HG03103 (cell line): ENCODE results near the gene ABCC1.
"Not testable (repeated sequence)": the region's sequence is repeated elsewhere in the genome, so short reads cannot be mapped to it uniquely, and the experiment has no call there.

Experiments used
- ATAC-seq: cut with Tn5 transposase; IDR thresholded peaks from one replicate; pipeline ENCODE4 v1.9.1; 2021; ENCODE audit warnings: low read depth; ENCODE audit not compliant: unreplicated experiment

ABCC1 gene

DNA sequence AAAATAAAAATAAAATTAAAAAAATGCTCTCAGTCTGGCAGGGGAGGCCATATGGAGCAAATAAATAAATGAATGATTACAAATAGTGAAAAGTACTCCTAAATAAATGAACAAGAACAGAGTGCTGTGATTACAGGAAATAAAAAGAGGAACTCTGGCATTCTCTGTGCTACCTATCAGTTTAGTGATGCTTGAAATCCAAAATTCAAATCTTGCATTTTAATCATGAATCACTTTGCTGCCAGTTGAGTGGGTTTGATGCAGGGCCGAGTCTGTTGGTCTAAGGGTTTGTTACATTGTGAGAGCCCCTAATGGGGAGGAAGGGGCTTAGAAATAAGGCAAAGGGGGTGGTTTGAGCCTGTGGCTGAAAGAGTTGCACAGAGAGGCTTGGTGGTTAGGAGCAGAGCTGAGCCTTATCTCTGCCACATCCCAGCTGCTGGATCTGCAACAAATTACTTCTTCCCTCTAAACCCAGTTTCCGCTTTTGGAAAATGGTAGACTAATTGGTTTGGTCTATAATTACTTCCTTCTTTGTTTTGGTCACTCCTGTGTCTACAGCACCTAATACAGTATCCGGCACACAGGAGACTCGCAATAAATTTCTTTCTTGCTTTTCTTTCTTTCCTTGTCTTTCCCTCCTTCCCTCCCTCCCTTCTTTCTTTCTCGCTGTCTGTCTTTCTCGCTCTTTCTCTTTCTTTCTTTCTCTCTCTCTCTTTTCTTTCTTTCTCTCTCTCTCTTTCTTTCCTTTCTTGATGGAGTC, 6.3 kb upstream of the ABCC1 start:
- ATAC-seq = no peak

DNA sequence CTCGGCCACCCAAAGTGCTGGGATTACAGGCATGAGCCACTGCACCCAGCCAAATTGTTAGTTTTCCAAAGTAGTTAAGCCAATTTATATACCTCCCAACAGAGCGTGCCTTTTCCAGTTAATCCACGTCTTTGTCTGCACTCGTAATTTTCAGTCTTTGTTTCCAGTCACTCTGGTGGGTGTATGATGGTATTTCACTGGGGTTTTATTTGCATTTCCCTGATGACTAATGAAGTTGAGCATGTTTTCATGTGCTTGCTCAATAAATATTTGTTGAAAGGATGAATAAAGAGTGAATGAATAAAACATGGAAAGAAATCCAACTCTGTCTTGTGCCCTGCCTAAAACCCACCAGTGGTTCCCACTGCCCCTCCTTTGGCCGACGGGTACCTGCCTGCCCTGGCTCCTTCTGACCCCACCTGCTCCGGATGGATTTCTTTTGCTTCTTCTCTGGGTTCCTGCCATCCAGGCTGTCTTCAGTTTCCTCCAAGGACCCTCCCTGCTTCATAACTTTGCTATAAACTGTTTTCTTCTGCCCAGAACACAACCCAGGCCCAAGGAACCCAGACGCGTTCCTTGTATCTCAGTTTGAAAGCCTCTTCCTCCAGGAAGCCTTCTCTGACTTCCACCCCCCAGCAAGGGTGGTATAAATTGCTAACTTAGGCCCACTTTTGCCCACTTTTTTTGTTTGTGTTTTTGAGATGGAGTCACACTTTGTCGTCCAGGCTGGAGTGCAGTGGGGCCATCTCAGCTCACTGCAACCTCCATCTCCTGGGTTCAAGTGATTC, 3.0 kb upstream of the ABCC1 start:
- no peak for ATAC-seq

DNA sequence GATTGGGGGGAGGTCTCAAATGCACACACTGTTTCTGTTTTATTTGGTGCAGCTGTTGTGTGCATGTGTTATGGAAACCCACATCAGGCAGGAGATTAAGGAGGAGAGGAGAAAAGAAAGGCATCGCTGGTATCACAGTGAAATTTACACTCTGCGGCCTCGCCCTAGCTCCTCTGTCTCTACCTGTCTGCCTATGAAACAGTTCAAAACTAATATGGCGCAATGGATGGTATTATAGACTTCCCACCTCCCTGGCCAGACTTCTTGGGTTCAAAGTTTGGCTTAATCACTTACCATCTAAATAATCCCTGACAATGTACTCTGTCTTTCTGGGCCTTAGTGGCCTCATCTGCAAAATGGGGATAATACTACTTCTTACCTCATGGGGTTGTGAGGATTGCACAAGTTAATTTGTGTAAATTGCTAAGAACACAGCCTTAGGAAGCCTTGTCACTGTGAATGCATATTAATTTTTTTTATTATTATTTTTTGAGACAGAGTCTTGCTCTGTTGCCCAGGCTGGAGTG, 1.4 kb upstream of the ABCC1 start:
- no peak for ATAC-seq

DNA sequence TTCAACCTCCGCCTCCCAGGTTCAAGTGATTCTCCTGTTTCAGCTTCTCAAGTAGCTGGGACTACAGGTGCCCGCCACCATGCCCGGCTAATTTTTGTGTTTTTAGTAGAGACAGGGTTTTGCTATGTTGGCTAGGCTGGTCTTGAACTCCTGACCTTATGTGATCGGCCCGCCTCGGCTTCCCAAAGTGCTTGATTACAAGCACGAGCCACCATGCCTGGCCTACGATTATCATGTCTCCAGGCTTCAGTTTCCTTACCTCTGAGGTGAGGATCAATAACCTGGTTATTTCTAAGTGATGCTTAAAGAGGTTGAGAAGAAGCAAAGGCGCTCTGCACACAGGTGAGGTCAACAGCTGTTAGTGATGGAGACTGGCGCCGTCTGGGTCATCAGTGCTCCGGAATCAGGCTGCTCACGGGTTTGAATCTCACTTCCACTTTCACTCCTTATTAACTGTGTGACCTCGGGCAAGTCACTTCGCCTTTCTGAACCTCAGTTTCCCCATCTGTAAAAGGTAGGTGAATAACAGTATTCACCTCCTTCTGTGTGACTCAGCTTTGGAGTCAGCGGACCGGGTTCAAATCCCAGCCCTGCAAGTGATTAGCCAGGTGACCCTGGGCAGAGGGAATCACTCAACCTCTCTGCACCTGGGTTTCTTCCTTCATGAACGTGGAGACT, 745 bp upstream of the ABCC1 start:
- ATAC-seq = no peak

DNA sequence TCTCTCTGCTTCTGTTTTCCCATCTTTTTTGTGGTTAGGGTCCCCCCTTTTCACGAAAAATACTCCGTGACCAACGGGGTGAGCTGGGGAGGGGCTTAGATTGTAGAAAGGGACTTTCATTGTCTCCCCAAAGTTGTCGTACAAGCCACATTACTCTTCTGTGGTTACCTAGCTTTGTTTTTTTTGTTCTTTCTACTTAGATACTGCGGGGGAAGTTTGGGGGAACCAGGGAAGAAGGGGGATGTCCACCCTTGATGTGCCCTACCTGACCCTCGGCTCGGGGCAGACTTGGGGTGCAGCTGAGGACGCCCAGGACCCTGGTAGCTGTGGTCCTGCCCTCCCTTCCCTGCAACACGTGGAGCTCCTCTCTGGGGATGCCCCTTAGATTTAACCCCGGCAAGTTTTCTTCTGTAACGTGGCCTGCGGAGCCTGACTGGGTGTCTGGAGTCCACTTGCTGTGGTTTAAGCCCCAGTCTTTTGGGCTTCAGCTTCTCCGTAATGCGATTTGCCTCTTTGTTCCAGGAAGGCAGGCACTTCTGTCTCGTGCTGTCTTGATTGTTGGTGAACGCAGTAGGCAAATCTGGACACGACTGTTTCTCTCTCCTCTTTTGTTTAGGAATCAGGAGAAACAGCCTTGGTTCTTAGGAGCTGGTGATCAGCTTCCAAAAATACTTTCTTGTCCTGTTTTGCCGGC, 892 bp downstream of the ABCC1 start:
- ATAC-seq = no peak

DNA sequence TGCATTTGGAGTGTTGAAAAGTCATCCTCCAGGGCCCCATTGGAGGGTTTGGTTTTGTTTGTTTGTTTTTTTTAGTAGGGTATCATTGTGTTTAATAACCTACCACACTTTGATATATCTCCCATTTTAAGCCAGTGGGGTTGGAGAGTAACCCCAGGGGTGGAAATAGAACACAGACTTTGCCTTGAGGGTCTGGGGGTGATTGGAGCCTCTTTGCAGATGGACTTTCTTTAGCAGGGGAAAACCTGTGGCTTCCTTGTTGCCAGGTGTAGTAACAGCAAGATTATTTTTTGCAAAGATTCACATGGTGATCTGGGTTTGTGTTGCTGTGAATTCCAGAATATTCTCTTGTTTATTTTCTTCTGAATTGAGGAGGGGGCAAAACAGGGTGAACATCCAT, 1.5 kb downstream of the ABCC1 start:
- no peak for ATAC-seq

DNA sequence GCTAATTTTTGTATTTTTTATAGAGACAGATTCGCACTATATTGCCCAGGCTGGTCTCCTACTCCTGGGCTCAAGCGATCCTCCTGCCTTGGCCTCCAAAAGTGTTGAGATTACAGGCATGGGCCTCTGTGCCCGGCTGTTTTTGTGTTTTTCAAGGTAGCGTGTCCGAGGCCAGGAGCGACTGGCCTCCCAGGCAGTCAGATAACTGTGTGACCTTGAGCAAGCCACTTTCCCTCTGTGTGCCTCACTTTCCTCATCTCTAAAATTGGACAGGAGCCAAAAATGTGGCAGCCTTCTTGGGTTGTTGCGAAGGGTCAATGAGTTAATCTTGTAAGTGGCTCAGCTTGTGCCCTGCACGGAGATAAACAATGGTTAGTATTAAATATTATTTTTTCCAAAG, 2.4 kb downstream of the ABCC1 start:
- ATAC-seq = no peak

DNA sequence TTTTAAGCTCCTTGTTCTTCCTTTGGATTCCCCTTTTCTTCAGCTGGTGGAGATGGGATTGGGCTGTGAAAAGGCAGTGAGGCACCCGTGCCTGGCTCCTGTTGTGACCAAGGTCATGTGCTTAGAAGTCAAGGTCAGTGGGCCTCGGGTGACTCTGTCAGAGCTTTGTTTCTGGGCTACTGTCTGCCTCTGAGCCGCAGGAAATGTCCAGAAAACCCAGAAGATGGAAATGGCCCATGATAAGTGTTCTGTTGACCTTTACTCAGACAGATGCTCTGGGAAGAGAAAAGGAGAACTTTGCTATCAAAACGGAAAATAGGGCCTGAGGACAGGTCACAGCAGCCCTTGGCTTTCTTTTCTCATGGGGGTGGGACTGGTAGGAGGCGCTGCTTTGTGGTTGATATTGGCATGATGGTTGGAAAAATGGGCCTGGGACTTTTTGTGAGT, 2.9 kb downstream of the ABCC1 start:
- no peak for ATAC-seq

DNA sequence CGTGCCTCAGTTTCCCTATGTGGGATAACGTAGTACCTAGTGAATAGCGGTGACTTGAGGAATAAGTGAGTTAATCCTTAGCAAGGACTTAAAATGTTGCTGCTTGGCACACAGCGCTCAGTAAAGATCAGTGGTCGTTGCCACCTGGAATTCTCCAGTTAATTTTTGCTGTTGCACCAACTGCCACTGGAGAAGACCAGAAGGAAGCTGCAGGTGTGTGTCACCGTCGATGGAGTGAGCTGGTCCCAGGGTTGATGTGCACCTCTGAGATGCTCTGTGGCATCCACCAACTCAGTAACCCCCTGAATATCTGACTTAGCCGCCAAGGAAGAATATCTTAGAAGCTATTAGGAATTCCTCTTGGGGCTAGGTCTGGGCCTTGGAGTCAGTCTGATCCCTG, 4.1 kb downstream of the ABCC1 start:
- no peak for ATAC-seq

DNA sequence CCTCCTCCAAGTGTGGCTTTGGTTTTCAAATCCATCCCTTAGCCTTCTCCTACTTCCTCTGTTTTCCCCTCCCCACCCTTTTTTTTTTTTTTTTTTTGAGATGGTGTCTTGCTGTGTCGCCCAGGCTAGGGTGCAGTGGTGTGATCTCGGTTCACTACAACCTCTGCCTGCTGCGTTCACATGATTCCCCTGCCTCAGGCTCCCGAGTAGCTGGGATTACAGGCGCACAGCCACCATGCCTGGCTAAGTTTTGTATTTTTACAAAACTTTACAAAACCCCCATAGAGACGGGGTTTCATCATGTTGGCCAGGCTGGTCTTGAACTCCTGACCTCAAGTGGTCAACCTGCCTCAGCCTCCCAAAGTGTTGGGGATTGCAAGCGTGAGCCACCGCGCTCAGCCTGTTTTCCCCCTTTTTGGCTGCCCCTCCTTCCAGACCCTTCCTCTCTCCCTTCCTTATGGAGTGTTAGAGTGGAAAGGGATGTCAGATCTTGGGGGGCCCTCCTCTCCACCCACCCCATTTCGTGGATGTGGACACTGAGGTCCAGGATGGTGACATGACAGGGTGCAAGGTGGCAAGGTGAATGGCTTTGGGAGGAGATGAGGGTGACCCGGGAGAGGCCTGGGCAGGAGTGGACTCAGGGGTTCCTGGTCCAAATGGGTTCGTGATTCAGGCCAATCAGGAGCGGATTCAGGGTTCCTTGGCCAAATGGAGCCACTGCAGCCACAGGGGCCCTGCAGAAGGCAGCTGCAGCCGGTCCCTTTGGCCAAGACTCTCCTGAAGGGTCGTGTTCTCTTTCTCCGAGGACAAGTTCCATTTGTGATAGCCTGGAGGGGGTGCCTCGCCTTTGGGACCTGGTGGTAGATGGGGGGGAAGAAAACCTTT, 4.8 kb downstream of the ABCC1 start:
- no peak for ATAC-seq

DNA sequence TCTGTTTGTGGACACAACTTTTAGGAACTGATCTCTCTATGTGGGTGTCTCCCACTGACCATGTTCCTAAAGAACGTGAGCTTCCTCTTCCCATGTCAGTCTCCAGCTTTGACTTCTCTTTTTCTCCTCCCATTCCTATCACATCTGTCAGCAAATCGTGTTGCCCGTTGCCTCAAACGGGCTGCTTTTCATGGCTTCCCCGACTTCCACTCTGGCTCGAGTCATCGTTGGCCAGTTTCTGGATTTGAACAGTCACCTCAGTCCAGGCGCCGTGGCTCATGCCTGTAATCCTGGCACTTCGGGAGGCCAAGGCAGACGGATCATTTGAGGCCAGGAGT, 5.4 kb downstream of the ABCC1 start:
- ATAC-seq = no peak

DNA sequence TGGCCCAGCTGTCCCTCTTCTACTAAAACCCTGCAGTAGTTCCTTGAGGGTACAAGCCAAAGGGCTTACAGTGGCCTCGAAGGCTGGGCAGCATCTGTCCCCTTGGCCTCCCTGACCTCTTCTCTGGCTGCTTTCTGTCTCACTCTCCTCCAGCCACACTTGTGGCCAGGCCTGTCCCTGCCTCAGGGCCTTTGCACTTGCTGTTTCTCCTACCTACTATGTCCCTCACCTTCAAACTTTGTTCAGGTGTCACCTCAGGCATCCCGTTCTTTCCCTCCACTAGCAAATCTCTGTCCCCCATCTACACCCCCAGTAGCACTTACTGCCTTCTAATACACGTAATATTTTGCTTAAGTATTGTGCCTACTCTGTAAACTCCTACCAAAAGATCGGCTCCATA, 6.0 kb downstream of the ABCC1 start:
- ATAC-seq = no peak

DNA sequence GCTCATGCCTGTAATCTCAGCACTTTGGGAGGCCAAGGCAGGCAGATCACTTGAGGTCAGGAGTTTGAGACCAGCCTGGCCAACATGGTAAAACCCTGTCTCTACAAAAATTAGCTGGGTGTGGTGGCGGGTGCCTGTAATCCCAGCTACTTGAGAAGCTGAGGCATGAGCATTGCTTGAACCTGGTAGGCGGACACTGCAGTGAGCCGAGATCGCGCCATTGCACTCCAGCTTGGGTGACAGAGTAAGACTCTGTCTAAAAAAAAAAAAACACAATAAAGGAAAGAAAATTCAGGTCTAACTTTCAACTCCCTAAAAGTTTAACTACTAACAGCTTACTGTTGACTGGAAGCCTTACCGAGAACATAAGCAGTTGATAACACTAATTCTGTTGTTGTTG, 6.7 kb downstream of the ABCC1 start:
- ATAC-seq = not testable (repeated sequence)

DNA sequence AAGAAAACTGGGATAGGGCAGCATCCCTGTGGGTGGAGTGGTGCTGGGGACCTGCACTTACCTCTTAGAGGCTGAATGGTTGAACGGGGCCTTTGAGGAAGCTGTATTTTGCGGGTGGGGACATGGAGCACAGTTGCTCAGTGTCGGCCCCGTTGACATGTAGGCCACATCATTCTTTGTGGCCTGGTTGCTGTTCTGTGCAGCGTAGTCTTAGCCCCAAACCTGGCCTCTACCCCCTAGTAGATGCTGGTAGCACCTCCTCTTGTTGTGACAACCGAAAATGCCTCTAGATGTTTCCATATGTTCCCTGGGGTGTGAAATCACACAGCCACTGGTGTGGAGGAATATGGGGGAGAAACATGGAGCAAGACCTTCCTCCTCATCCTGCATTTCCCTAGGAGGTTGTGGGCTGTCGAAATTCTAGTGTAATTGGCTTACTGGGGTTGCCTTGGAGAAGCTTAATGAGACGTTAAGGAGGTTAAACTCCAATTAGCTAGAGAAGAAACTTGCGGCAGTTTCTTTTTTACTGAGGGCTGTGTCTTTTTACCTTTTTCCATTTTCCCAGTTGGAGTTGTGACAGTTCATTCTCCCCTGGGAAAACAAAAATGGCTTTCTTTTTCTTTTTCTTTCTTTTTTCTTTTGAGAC, 9.4 kb downstream of the ABCC1 start:
- no peak for ATAC-seq

DNA sequence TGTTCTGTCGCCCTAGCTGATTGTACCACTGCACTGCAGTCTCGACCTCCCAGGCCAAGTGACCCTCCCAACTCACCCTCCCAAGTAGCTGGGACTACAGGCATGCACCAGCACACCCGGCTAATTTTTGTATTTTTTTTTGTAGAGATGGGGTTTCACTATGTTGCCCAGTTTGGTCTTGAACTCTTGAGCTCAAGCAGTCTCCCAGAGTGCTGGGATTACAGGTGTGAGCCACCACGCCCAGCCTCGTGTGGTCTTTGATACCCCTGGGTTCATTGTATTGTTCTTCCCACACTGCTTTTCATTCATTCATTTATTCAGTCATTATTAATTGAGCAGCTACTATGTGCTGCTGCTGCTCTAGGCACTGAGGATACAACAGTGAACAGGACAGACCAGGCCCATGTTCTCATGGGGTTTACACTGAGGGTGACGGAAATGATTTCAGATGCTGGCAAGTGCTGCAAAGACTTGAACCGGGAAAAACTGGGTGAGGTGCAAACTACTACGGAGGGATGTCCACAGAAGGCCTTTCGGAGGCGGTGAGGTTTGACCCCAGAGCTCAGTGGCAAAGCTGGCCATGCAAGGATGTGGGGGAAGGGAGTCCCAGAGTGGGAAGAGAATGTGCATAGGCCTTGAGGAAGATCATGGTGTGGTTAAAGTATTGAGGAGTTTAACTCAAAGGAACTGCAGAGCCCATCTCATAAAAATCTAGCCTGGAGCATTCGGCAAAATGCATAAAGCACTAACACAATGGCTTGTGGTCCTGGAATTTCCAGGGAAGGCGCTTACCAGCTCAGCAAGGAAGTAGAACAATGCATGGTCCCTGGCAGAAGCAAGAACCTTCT, 10.9 kb downstream of the ABCC1 start:
- no peak for ATAC-seq

DNA sequence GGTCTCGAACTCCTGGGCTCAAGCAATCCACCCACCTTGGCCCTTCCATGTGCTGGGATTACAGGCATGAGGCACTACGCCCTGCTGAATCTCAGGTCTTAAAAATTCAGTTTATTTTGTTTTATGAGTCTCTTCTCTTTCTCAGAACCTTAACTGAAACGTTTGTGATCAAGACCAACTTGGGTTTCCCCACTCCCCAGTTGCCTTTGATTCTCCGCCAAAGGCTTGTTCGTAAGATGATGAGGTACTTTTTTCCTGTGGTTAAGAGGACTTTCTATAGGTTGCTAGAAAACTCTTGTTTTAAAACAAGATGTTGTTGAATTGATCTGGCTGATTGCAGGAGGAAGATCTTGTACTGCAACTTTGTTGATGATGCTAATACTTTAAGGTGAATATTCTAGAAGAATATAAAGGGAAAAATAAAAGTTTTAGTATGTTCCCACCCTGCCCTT, 11.7 kb downstream of the ABCC1 start:
- ATAC-seq = no peak

DNA sequence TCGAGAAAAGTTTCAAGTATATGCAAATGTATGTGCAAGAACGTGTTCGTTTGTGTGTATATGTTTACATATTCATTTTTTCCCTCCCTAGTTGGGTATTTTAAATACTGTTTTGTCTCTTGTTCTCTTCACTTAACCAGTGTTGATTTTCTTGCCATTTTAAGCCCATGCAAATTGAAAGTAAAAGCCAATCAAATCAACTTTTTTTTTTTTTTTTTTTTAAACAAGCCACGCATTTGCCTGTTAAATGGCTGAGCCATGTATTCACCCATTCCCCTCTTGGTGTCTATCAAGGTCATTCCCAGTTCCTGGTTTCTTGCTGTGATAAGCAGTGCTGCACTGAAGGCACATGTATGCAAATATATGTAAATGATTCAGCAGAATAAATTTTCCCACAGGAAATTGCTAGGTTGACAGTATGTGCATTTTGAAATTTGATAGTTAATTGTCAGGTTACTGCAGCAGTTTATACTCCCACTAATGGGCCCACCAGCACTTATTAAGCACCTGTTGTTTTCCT, 12.2 kb downstream of the ABCC1 start:
- ATAC-seq = no peak

DNA sequence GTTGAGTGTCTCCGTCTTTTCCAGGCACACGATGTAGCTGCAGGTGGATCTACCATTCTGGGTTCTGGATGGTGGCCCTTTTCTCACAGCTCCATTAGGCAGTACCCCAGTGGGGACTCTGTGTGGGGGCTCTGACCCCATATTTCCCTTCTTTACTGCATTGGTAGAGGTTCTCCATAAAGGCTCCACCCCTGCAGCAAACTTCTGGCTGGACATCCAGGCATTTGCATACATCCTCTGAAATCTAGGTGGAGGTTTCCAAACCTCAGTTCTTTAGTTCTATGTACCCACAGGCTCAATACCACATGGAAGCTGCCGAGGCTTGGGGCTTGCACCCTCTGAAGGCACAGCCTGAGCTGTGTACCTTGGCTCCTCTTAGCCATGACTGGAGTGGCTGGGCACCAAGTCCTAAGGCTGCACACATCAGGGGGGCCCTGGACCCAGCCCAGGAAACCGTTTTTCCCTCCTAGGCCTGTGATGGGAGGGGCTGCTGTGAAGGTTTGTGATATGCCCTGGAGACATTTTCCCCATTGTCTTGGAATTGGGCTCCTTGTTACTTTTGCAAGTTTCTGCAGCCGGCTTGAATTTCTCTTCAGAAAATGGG, 14.0 kb downstream of the ABCC1 start:
- no peak for ATAC-seq
